Activated naive CD4-positive, alpha-beta T cell treated with anti-CD3 and anti-CD28 coated beads, Interleukin-2, amount 50 U/mL, for 24 hours (primary cell): ENCODE data around the gene C9orf85.

Source experiments
- H3K27ac Mint-ChIP-seq: one replicate; pipeline ENCODE4 v1.8.0; 2021; ENCODE audit warnings: mild to moderate bottlenecking, mixed read lengths
- H3K27me3 Mint-ChIP-seq: one replicate; pipeline ENCODE4 v1.8.0; 2021; ENCODE audit warnings: mixed read lengths
- H3K36me3 Mint-ChIP-seq: one replicate; pipeline ENCODE4 v1.8.0; 2021; ENCODE audit warnings: mixed read lengths
- H3K4me1 Mint-ChIP-seq: one replicate; pipeline ENCODE4 v1.8.0; 2021; ENCODE audit warnings: mixed read lengths
- H3K4me3 Mint-ChIP-seq: one replicate; pipeline ENCODE4 v1.8.0; 2021; ENCODE audit warnings: mild to moderate bottlenecking, mixed read lengths
- H3K9me3 Mint-ChIP-seq: one replicate; pipeline ENCODE4 v1.8.0; 2021; ENCODE audit warnings: mixed read lengths

C9orf85 gene, protein sequence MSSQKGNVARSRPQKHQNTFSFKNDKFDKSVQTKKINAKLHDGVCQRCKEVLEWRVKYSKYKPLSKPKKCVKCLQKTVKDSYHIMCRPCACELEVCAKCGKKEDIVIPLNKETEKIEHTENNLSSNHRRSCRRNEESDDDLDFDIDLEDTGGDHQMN

DNA sequence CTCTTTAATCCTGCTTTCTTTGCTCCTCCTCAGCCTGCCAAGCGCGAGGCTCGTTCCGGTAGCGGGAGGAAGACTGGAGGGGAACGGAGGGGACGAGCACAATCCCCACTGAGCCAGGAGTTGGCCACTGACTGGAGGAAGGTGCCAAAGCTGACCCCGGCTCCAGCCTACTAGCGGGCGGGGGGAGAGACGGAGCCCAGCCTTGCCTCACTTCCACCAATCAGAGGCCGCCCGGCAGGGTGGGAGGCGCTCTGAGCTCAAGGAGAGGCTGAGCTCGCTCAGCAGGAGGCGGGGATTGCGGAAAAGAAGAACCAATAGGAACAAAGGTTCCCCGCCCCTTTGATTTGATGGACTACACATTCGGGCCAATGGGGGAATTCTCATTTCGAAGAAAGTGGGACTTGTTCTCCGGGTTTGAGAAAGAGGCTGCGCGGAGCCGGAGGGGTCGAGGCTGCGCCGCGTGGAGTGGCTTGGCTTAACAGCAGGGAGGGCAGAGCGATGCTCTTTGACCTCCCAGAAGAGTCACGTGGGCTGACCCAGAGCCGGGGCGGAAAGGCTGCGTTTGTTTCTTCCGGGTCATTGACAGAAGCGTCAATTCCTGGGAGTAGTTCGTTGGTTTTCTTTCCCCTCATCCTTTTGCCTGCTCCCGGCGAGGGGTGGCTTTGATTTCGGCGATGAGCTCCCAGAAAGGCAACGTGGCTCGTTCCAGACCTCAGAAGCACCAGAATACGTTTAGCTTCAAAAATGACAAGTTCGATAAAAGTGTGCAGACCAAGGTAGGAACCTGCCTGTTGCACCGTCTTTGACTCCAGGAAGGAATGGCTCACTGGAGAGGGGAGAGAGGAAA lies at the start of gene C9orf85, which contains the start of gene ABHD17B:
TSS of gene C9orf85 (plus strand) at position 579 of the 847 bp plus-strand sequence. CDS start at position 675, 96 bp downstream.
TSS of gene ABHD17B (minus strand) at position 133 of the 847 bp plus-strand sequence. CDS start 36,113 bp downstream, outside the sequence.
- Mint-ChIP-seq H3K4me1 (peaks cover 73% of the 10 kb centered on the region), H3K27ac (peak within 1 kb of the TSS; percentile 95), H3K9me3 (no peaks in the 10 kb centered on the region), H3K4me3 (peak within 1 kb of the TSS; percentile 99), H3K27me3 (no peaks in the 10 kb centered on the region), H3K36me3 (peaks cover 2% of the 10 kb centered on the region)

DNA sequence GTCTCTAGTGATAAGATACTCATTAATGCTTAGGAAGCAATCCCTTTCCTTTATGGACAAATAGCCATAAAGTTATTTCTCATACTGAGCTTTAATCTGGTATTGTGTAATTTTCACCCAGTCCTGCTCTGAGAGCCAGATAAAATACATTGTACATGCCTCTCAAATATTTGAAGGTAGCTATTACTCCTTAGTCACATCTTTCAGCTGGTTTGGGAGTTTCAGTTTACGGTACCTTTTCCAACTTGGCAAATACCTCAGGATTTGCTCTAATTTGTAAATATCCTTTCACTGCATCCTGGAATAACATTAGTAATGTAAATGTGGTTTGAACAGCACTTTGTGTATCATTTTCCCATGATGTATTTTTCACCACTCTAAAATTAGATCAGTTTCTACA lies 47.8 kb upstream of the C9orf85 start:
- H3K9me3 Mint-ChIP-seq = peaks cover 6% of the 10 kb centered on the region
- H3K27ac Mint-ChIP-seq = no peak overlapping the region
- peaks cover 3% of the 10 kb centered on the region for H3K4me1 Mint-ChIP-seq
- no peak overlapping the region for H3K4me3 Mint-ChIP-seq
- H3K36me3 Mint-ChIP-seq = peaks cover 26% of the 10 kb centered on the region
- no peaks in the 10 kb centered on the region for H3K27me3 Mint-ChIP-seq

DNA sequence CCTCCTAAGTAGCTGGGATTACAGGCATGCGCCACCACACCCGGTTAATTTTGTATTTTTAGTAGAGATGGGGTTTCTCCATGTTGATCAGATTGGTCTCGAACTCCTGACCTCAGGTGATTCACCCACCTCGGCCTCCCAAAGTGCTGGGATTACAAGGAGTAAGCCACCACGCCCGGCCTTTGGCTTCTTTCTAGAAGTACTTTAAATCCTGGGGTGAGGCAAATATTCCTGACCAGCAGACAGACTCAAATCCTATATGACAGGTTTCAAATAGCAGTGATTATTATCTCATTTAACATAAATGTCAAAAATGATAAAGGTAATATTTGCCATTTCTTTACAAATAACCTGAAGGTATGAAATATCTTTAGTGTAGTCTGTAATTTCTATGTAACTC lies 36.1 kb upstream of the C9orf85 start:
- H3K9me3 Mint-ChIP-seq = peaks cover 13% of the 10 kb centered on the region
- H3K36me3 Mint-ChIP-seq = peaks cover 16% of the 10 kb centered on the region
- no peak overlapping the region for H3K4me3 Mint-ChIP-seq
- no peak overlapping the region for H3K27ac Mint-ChIP-seq
- peaks cover 29% of the 10 kb centered on the region for H3K4me1 Mint-ChIP-seq
- no peaks in the 10 kb centered on the region for H3K27me3 Mint-ChIP-seq

DNA sequence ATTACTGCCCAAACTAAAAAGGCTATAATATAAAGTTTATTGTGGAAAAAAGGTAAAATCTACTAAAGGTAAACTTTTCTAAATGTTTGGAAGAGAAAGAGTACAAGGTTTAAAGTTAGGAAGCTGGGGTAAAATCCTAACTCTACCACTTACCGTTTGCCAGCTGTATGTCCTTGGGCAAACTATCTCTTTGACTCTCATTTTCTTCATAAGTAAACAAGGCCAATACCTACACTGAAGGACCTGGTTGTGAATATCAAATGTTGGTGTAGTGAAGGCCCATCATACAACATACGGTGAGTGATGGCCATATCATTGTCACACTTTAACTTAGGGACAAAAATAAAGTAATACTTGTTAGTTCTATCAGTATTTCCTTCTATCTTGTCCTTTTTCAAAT lies 35.3 kb upstream of the C9orf85 start:
- peaks cover 33% of the 10 kb centered on the region for H3K4me1 Mint-ChIP-seq
- H3K36me3 Mint-ChIP-seq = peaks cover 19% of the 10 kb centered on the region
- H3K27me3 Mint-ChIP-seq = no peaks in the 10 kb centered on the region
- peaks cover 17% of the 10 kb centered on the region for H3K9me3 Mint-ChIP-seq
- H3K27ac Mint-ChIP-seq = no peak overlapping the region
- no peak overlapping the region for H3K4me3 Mint-ChIP-seq

DNA sequence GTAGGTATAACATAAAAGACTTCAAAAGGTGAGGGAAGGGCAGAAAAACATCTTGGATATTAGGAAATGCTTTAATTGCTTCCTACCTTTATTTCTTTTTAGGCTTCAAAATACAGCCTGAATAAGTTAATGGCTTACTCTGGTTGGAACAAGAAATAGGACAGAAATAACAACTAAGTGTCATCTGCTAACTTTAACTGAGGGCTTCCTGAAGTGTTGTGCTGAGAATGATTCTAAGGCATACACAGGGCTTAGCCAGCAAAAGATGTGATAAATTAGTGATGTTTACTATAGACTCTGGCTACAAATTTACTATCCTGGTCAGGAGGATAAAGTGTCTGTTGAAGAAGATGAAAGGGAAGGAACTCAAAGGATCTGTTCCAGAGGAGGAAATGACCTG lies 34.6 kb upstream of the C9orf85 start:
- peaks cover 17% of the 10 kb centered on the region for H3K9me3 Mint-ChIP-seq
- peaks cover 38% of the 10 kb centered on the region for H3K4me1 Mint-ChIP-seq
- no peaks in the 10 kb centered on the region for H3K27me3 Mint-ChIP-seq
- H3K4me3 Mint-ChIP-seq = no peak overlapping the region
- peaks cover 24% of the 10 kb centered on the region for H3K36me3 Mint-ChIP-seq
- H3K27ac Mint-ChIP-seq = no peak overlapping the region

DNA sequence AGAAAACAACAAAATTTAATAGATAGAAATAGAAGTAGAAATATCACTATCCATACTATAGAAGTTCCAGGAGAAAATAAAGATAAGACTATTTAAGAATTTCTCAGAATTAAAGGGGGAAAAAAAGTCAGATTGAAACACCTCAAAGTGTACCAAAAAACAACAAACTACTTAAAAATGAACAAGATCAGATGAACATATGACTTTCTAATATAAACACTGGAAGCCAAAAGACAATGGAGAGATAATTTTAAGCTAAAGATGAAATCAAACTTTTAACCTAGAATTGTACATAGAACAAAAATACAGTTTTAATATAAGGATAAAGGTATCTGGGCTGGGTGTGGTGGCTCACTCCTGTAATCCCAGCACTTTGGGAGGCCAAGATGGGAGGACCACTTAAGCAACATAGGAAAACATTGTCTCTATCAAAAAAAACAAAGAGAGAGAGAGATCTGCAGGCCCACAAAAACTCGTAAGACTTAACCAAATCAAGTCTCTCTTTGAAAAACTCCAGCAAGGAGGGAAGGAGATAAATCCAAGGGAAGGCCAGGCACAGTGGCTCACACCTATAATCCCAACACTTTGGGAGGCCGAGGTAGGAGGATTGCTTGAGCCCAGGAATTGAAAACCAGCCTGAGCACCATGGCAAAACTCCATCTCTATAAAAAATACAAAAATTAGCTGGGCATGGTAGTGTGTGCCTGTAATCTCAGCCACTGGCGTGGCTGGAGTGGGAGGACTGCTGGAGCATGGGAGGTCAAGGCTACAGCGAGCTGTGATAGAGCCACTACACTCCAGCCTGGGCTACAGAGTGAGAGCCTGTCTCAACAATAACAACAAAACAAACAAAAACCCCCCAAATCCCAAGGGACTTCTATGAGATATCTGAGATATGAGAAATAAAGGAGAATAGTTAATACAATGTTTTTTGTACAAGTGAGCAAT lies 32.8 kb upstream of the C9orf85 start:
- Mint-ChIP-seq H3K27ac (no peak overlapping the region), H3K36me3 (peaks cover 35% of the 10 kb centered on the region), H3K9me3 (peaks cover 22% of the 10 kb centered on the region), H3K4me1 (peaks cover 40% of the 10 kb centered on the region), H3K4me3 (no peak overlapping the region), H3K27me3 (no peaks in the 10 kb centered on the region)

DNA sequence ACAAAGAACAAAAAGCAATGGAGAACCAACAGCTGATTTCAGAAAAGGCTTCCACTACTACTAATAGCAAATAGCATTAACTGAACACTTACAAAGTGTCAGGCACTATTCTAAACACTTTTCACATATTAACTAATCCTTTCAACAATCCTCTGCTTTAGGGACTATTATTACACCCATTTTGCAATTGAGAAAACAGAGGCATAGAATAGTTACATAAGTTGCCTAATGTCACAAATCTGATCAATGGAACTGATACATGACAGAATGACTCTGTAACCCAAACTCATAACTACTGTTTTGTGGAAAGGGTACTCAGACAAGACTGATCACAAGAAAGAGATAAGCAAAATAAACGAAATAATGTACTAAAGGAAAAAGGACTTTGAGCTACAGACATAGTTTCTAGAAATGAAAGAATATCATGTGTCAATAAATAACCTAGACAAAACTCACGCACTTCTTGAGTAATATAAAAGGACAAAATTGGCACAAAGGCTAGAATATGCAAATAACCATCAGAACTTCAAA lies 31.7 kb upstream of the C9orf85 start:
- Mint-ChIP-seq H3K27me3 (no peaks in the 10 kb centered on the region), H3K4me3 (no peak overlapping the region), H3K36me3 (peaks cover 40% of the 10 kb centered on the region), H3K9me3 (peaks cover 28% of the 10 kb centered on the region), H3K4me1 (peaks cover 43% of the 10 kb centered on the region), H3K27ac (no peak overlapping the region)

DNA sequence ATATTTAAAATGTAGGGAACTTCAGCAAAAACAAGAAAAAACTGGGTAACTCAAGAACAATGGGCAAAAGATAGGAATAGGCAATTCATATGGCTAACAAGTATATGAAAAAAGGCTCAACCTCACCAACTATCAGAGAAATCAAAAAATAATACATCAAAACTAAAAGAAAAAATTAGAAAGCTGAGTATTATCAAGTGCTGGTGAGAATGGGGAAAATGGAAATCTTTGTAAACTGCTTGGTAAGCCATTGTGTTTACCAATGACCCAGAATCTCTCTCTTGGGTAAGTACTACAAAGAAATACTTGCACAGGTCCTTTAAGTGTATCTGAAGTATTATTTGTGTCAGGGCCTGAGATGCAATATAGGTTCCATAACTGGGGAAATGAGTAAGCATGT lies 27.4 kb upstream of the C9orf85 start:
- Mint-ChIP-seq H3K36me3 (peaks cover 35% of the 10 kb centered on the region), H3K9me3 (peaks cover 20% of the 10 kb centered on the region), H3K27ac (no peak overlapping the region), H3K4me1 (peaks cover 56% of the 10 kb centered on the region), H3K27me3 (no peaks in the 10 kb centered on the region), H3K4me3 (no peak overlapping the region)

DNA sequence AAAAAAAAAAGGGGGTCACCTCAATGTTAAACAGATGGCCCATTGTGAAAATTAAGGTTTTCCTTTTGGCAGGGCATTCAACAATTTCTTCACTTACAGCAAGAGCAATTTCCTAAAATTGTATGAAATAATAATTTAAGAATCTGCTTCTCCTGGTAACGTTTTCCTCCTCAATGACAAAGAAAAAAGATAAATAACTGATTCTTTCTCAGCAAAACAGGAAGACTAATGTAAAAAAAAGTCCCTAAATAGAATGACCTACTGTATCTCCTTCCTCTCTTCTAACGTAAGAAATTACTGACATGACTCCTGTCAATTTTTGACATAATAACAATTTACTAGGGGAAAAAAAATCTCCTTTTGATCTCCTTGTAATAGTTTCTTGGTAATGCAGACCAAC lies 26.0 kb upstream of the C9orf85 start:
- H3K36me3 Mint-ChIP-seq = peaks cover 29% of the 10 kb centered on the region
- peaks cover 53% of the 10 kb centered on the region for H3K4me1 Mint-ChIP-seq
- H3K9me3 Mint-ChIP-seq = peaks cover 15% of the 10 kb centered on the region
- H3K27ac Mint-ChIP-seq = no peak overlapping the region
- no peaks in the 10 kb centered on the region for H3K27me3 Mint-ChIP-seq
- H3K4me3 Mint-ChIP-seq = no peak overlapping the region

DNA sequence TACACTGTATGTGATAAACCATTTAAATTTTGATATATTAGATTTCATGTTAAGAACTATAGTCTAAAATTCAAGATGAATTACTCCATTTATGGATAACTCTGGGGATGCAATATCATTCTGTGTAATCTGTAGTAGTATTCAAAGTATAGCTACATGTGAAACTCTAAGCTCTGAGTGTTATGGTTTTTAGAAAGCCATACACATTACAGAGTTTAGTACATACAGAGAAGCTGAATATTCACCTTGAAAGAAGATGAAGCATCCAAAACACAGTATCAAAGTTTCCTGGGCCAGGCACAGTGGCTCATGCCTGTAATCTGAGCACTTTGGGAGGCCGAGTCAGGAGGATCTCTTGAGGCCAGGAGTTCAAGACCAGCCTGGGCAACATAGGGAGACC lies 25.4 kb upstream of the C9orf85 start:
- H3K4me1 Mint-ChIP-seq = peaks cover 51% of the 10 kb centered on the region
- no peak overlapping the region for H3K27ac Mint-ChIP-seq
- H3K9me3 Mint-ChIP-seq = peaks cover 12% of the 10 kb centered on the region
- H3K27me3 Mint-ChIP-seq = no peaks in the 10 kb centered on the region
- peaks cover 26% of the 10 kb centered on the region for H3K36me3 Mint-ChIP-seq
- no peak overlapping the region for H3K4me3 Mint-ChIP-seq

DNA sequence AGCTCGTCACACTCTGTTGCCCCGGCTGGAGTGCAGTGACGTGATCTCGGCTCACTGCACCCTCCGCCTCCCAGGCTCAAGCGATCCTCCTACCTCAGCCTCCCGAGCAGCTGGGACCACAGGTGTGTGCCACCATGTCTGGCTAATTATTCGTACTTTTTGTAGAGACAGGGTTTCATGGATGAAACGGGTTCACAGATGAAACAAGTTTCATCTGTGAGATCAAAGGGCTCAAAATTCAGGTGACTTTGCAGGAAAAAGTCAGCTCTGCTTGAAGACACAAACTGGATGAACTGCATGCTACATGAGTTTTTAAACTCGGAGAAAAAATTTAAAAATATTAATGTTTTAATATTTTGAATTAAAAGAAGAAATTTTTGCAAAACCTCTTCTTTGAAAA lies 24.9 kb upstream of the C9orf85 start:
- Mint-ChIP-seq H3K36me3 (peaks cover 24% of the 10 kb centered on the region), H3K4me3 (peak overlapping the region; percentile 8), H3K27me3 (no peaks in the 10 kb centered on the region), H3K9me3 (peaks cover 11% of the 10 kb centered on the region), H3K4me1 (peaks cover 52% of the 10 kb centered on the region), H3K27ac (peak overlapping the region; percentile 70)

DNA sequence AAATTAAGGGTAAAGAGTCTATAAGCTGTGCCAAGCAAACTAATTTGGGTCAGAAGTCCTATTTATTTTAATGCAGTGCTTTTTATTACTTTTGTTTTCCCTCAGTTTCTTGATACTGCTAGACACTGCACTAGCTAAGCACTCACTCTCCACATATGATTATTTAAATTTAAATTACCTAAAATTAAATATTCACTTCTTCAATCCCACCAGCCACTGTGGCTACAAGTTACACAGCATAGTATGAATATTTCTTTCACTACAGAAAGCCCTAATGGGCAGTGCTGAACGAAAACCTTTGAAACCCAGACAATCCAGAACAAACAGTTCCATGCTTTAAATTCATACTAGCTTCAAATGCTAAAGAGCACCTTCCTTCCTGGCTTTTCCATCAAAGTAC lies 24.1 kb upstream of the C9orf85 start:
- Mint-ChIP-seq H3K4me1 (peaks cover 52% of the 10 kb centered on the region), H3K36me3 (peaks cover 19% of the 10 kb centered on the region), H3K9me3 (peaks cover 11% of the 10 kb centered on the region), H3K27me3 (no peaks in the 10 kb centered on the region), H3K4me3 (peak overlapping the region; percentile 6), H3K27ac (peak overlapping the region; percentile 31)

DNA sequence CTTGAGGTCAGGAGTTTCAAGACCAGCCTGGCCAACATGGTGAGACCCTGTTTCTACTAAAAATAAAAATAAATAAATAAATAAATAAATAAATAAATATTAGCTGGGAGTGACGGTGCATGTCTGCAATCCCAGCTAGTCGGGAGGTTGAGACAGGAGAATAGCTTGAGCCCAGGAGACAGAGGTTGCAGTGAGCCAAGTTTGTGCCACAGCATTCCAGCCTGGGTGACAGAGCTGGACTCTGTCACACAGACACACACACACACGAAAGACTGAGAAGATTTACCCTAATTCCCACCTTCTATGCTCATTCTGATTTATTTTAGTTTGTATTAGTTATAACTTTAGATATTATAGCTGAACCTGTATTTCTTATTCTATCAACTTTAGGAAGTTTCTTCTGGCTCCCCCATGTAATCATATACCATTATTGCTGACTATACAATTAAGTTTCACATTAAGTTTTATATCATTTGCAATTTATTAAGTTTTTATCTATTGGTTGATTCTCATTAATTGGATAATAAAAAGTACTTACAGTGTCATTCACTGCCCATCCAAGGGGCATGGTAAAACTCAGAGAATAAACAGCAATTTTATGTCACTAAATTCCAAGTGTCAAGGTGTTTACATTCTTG lies 21.3 kb upstream of the C9orf85 start:
- Mint-ChIP-seq H3K4me1 (peaks cover 60% of the 10 kb centered on the region), H3K27ac (no peak overlapping the region)

DNA sequence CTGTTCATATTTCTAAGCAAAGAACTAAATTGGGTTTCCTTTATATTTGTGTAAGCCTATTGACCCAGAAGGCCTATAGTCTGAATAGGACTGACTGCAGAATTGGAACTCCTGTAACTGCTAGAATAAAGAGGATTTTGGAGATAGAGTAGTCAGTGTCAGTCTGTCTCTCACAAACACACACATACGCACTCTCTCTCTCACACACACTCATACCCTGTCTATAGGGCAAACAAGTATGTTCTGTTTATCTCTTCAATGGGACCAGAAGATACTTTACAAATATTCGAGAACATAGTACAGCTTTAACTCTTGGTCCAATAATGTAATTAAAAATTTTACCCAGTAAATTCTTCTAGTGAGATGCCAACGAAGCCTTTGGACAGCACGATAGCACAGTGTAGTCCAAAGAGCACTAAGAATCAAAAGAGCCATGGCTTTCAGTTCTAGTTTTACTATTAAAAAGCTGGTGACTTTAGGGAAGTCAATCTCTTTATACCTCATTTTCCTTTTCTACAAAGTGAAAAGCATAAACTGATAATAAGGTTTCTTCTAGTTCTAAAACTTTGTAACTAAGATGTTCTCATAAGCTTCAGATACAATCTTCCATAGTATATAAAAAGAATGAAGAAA lies 19.8 kb upstream of the C9orf85 start:
- H3K4me3 Mint-ChIP-seq = no peak overlapping the region

More for the DNA sequence above, 21.3 kb upstream of the C9orf85 start:
- no peaks in the 10 kb centered on the region for H3K9me3 Mint-ChIP-seq
- H3K4me3 Mint-ChIP-seq = no peak overlapping the region
- peaks cover 3% of the 10 kb centered on the region for H3K36me3 Mint-ChIP-seq
- no peaks in the 10 kb centered on the region for H3K27me3 Mint-ChIP-seq

More for the DNA sequence above, 19.8 kb upstream of the C9orf85 start:
- H3K36me3 Mint-ChIP-seq = peaks cover 2% of the 10 kb centered on the region
- peak overlapping the region; percentile 14 for H3K27ac Mint-ChIP-seq
- no peaks in the 10 kb centered on the region for H3K9me3 Mint-ChIP-seq
- H3K27me3 Mint-ChIP-seq = no peaks in the 10 kb centered on the region
- peaks cover 63% of the 10 kb centered on the region for H3K4me1 Mint-ChIP-seq
